Heart right ventricle (tissue), 16 donors: ENCODE data around the gene KSR1. TPM values are rescaled to one million over a fixed set of nuclear protein-coding genes. Genes with fewer than 3 reads are reported as not detected.

ENCODE experiments used
- ATAC-seq, 8 donors: fragments of 200-7000 bp; cut with Tn5 transposase; one replicate each; pipeline ENCODE4 v1.9.1; 2020; ENCODE audit warnings: mild to moderate bottlenecking in 8 of 8, moderate library complexity in 8 of 8, moderate number of reproducible peaks in 1 of 8
- DNase-seq, 2 donors: peaks; one replicate each; pipeline ENCODE4 v3.0.0-alpha.2; 2020
- H3K27ac ChIP-seq, 10 donors: fragments of 200-600 bp; sonication (generic) in 2 of 10; one replicate each; pipeline versions ENCODE4 v1.5.0 to v1.8.0; 2020 to 2022; ENCODE audit warnings: mild to moderate bottlenecking in 3 of 10
- H3K27me3 ChIP-seq, 7 donors: fragments of 200-600 bp; one replicate each; pipeline ENCODE4 v1.8.0; 2021 to 2022; ENCODE audit warnings: mild to moderate bottlenecking in 2 of 7
- H3K36me3 ChIP-seq, 9 donors: fragments of 200-600 bp; sonication (generic) in 1 of 9; one replicate each; pipeline versions ENCODE4 v1.5.0 to v1.8.0; 2020 to 2022; ENCODE audit warnings: mild to moderate bottlenecking in 2 of 9
- H3K4me1 ChIP-seq, 9 donors: fragments of 200-600 bp; sonication (generic) in 1 of 9; one replicate each; pipeline versions ENCODE4 v1.5.0 to v1.8.0; 2020 to 2022; ENCODE audit warnings: mild to moderate bottlenecking in 4 of 9
- H3K4me3 ChIP-seq, 10 donors: fragments of 200-600 bp; sonication (generic) in 2 of 10; one replicate each; pipeline versions ENCODE4 v1.5.0 to v1.8.0; 2020 to 2022; ENCODE audit warnings: mild to moderate bottlenecking in 7 of 10, moderate library complexity in 2 of 10
- H3K9me3 ChIP-seq, 11 donors: fragments of 200-600 bp in 10 of 11; sonication (generic) in 2 of 11; one replicate each; pipeline versions ENCODE4 v1.5.0 to v1.8.0; 2013 to 2022; ENCODE audit warnings: mild to moderate bottlenecking in 2 of 11, control low read depth in 1 of 11, moderate library complexity in 1 of 11
- CTCF ChIP-seq, 9 donors: fragments of 200-600 bp; sonication (generic) in 2 of 9; IDR thresholded peaks; one replicate each; pipeline versions ENCODE4 v1.5.0 to v1.8.0; 2021 to 2022; ENCODE audit warnings: antibody characterized with exemption in 9 of 9, mild to moderate bottlenecking in 5 of 9, moderate library complexity in 1 of 9
- WGBS, 2 donors: extraction: QIAGEN DNeasy Blood & Tissue Kit; methylation state at CpG; one replicate each; pipeline ENCODE4 v1.1.7; 2013; ENCODE audit warnings: inconsistent platforms in 1 of 2; 5-methylcytosine and 5-hydroxymethylcytosine counted together
- intact Hi-C, 10 donors: fragments of 100-400 bp; cut with DNase I; formaldehyde crosslinking; loops; one replicate each; pipeline versions ENCODE4 v1.11.1 to v1.14.2; 2022
- polyA plus RNA-seq, 2 donors: library from polyadenylated mRNA; stranded (reverse); fragments of 200-250 nt; gene quantifications; one replicate each; pipeline ENCODE4 v1.2.3, GENCODE V29; 2013
- total RNA-seq, 10 donors: library from RNA; stranded (reverse); fragmentation: NEBNext Ultra II Directional in 3 of 10; extraction: Animal tissue kit (Norgen Biotek cat#: 25700) in 3 of 10; gene quantifications; one replicate each; pipeline versions ENCODE4 v1.2.1 to v1.2.4, GENCODE V29; 2021 to 2023
- donor health status: Arrhythmogenic right ventricular cardiomyopathy.
- donor health status: ischemic (EF 13 %, LVEDD 7.1; RV severe dilation, severe dysfunction).
- donor health status: healthy with polysubstance abuse.
- donor health status: DM: no; HTN: yes; CAD: no.
- donor health status: DM: no; HTN: no; CAD: no.
- donor health status: ischemic (EF 25% LVEDD 6.9; RV normal size, moderate dysfunction).
- donor health status: ischemic (EF 25% LVEDD 5.7; RV mildly dilated, moderate dysfunction).
- donor health status: healthy.
- donor health status: DM: yes; HTN: yes; CAD: no.
- donor health status: Ischemic cardiomyopathy.
- donor health status: ischemic (EF 35%, LVEDD 5.7; RV mildly dilated, moderate dysfunction).
- donor health status: nonischemic (EF 11% LVEDD 7.7; RV severe dilation, severe dysfunction).
- donor health status: DM: yes; HTN: yes; CAD: no.
- donor health status: PGD.
- donor health status: ischemic (EF 29% LVEDD 5.4; RV normal size, mild dysfunction).
- donor health status: nonischemic (EF 23%, LVEDD 6.1; RV moderate dilation, normal function).

KSR1 gene
- total and polyA plus RNA-seq, 12 donors = 5.6 to 19.6 (median 8.6) TPM

- peaks cover 0 to 6% (median 0%) of the 10 kb centered on the region in 9 donors for H3K36me3 ChIP-seq
- peaks cover 6 to 94% (median 57%) of the 10 kb centered on the region in 9 donors for H3K4me1 ChIP-seq
- H3K9me3 ChIP-seq = no peaks in the 10 kb centered on the region
- ATAC-seq (peak in 1 of 8 donors; percentile 3), DNase-seq (no peak)
- no peak overlapping the region for H3K4me3 ChIP-seq
- WGBS, 2 donors = 61 to 67% methylated on average over 11 of the region's 11 CpGs
- intact Hi-C loops = loop anchor here in 2 of 10 donors (5.0 to 10.0 kb wide), 3 partner anchors 36 to 111 kb away; partner anchors contain the start of gene KSR1 (in 2 of the 2)
- TF ChIP-seq CTCF (IDR thresholded peaks at IDR 0.05) = no peak
- H3K27me3 ChIP-seq = no peaks in the 10 kb centered on the region
- H3K27ac ChIP-seq = peak overlapping the region in 9 of 10 donors; percentile 30 to 80 (median 61)
Measured at GRCh38 chr17:27565874-27566670, 109.8 kb downstream of the KSR1 start.

- 74 to 77% methylated on average over 14 of the region's 14 CpGs for WGBS, 2 donors
- peak in 7 of 8 donors; percentile 28 to 75 (median 61) for ATAC-seq
- H3K27ac ChIP-seq = peak overlapping the region in 9 of 10 donors; percentile 30 to 80 (median 61)
Measured at GRCh38 chr17:27566671-27567562, 110.7 kb downstream of the KSR1 start.

GRCh38 chr17:27567563-27567859 is 111.3 kb downstream of the KSR1 start:
- Histone ChIP-seq H3K4me3 (no peak overlapping the region), H3K36me3 (peaks cover 0 to 6% (median 0%) of the 10 kb centered on the region in 9 donors), H3K27me3 (no peaks in the 10 kb centered on the region), H3K4me1 (peaks cover 4 to 93% (median 61%) of the 10 kb centered on the region in 9 donors), H3K27ac (no peak overlapping the region), H3K9me3 (no peaks in the 10 kb centered on the region)
- intact Hi-C loops = loop anchor here in 2 of 10 donors (5.0 to 10.0 kb wide), 3 partner anchors 35 to 113 kb away; partner anchors contain the start of gene KSR1 (in 2 of the 2)
- ATAC-seq = no peak
- DNase-seq = no peak
- no peak for TF ChIP-seq CTCF (IDR thresholded peaks at IDR 0.05)
- WGBS, 2 donors = 89 to 97% methylated on average over 5 of the region's 5 CpGs

More at GRCh38 chr17:27566671-27567562, 110.7 kb downstream of the KSR1 start:
- intact Hi-C loops = loop anchor here in 2 of 10 donors (5.0 to 10.0 kb wide), 3 partner anchors 35 to 112 kb away; partner anchors contain the start of gene KSR1 (in 2 of the 2)
- Histone ChIP-seq H3K9me3 (no peaks in the 10 kb centered on the region), H3K4me3 (no peak overlapping the region), H3K27me3 (no peaks in the 10 kb centered on the region), H3K4me1 (peaks cover 4 to 94% (median 61%) of the 10 kb centered on the region in 9 donors), H3K36me3 (peaks cover 0 to 6% (median 0%) of the 10 kb centered on the region in 9 donors)
- no peak for TF ChIP-seq CTCF (IDR thresholded peaks at IDR 0.05)
- no peak for DNase-seq

- Histone ChIP-seq H3K27me3 (no peaks in the 10 kb centered on the region), H3K27ac (peak overlapping the region in 1 of 10 donors; percentile 14), H3K4me1 (peaks cover 4 to 86% (median 58%) of the 10 kb centered on the region in 9 donors), H3K9me3 (no peaks in the 10 kb centered on the region), H3K4me3 (no peak overlapping the region), H3K36me3 (peaks cover 0 to 6% (median 0%) of the 10 kb centered on the region in 9 donors)
- TF ChIP-seq CTCF (IDR thresholded peaks at IDR 0.05) = no peak
- intact Hi-C loops = loop anchor here in 2 of 10 donors (5.0 to 10.0 kb wide), 3 partner anchors 34 to 113 kb away; partner anchors contain the start of gene KSR1 (in 2 of the 2)
- ATAC-seq = no peak
- DNase-seq = no peak
- 89 to 90% methylated on average over 9 of the region's 9 CpGs for WGBS, 2 donors
Measured at GRCh38 chr17:27568216-27568615, 112.0 kb downstream of the KSR1 start.
